Neuron (in vitro differentiated cells): ENCODE data around the gene PLA2G2F.

Experiments
- H2AFZ ChIP-seq: one replicate; pipeline ENCODE4 v1.6.1; 2013; ENCODE audit warnings: low read depth, mild to moderate bottlenecking, inconsistent platforms, low read length, moderate library complexity
- H3K27me3 ChIP-seq: one replicate; pipeline ENCODE4 v1.6.1; 2013; ENCODE audit warnings: low read length; ENCODE audit not compliant: insufficient read depth
- H3K36me3 ChIP-seq: one replicate; pipeline ENCODE4 v1.6.1; 2013; ENCODE audit warnings: low read length; ENCODE audit not compliant: insufficient read depth
- H3K4me1 ChIP-seq: one replicate; pipeline ENCODE4 v1.6.1; 2013; ENCODE audit warnings: low read length; ENCODE audit not compliant: insufficient read depth
- H3K4me3 ChIP-seq: 2 replicates; pipeline ENCODE4 v1.5.1; 2013; ENCODE audit warnings: mild to moderate bottlenecking, low read length, moderate library complexity
- H3K9me3 ChIP-seq: one replicate; pipeline ENCODE4 v1.6.1; 2013; ENCODE audit warnings: low read length

The PLA2G2F gene

DNA sequence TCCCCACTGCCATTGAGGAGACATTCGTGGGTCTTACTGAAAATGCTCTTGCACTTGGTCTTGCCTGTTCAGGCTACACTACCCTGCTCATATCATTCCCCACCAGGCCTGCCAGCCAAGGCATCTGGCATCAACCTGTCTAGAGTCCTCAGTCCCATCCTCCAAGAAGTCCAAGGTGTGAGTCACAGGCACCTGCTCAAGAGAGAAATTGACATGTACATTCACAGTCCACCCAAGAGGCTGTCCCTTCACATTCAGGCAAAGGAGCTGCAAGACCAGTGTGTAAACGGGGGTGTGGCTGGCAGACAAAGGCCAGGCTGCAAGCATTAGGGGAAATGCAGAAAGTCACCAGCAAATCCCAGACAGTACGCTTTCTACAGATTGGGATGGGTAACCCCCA is 60.3 kb downstream of the PLA2G2F start:
- Histone ChIP-seq H3K9me3 (no peaks in the 10 kb centered on the region), H3K27me3 (peaks cover 4% of the 10 kb centered on the region), H3K4me1 (no peaks in the 10 kb centered on the region), H2AFZ (no peak overlapping the region), H3K36me3 (no peaks in the 10 kb centered on the region), H3K4me3 (no peak overlapping the region)

- Histone ChIP-seq H2AFZ (no peak overlapping the region), H3K4me1 (no peaks in the 10 kb centered on the region), H3K9me3 (no peaks in the 10 kb centered on the region), H3K27me3 (peaks cover 4% of the 10 kb centered on the region), H3K4me3 (no peak overlapping the region), H3K36me3 (no peaks in the 10 kb centered on the region)
Measured at GRCh38 chr1:20199840-20200239, 60.7 kb downstream of the PLA2G2F start.
